WTC11 (cell line): Measurements from ENCODE around the gene CLCN4.

Experiments used
- CTCF ChIP-seq: fragments of 200-600 bp; IDR thresholded peaks from 2 replicates; pipeline ENCODE4 v1.8.0; 2022; ENCODE audit warnings: antibody characterized with exemption
- NFYB ChIP-seq: sonication (generic); formaldehyde crosslinking; conservative IDR thresholded peaks from 2 replicates; pipeline ENCODE4 v1.8.0; 2022; ENCODE audit warnings: low read depth, missing genetic modification reagents
- NR2C2 ChIP-seq: sonication (generic); formaldehyde crosslinking; IDR thresholded peaks from 2 replicates; pipeline ENCODE4 v1.8.0; 2022; ENCODE audit warnings: mild to moderate bottlenecking, missing genetic modification reagents

- TF ChIP-seq NR2C2 (CRISPR knock-in tag): no peak
- TF ChIP-seq NFYB (CRISPR knock-in tag): no peak
- no peak for TF ChIP-seq CTCF
Observed at GRCh38 chrX:10171249-10171648, 14.5 kb downstream of the CLCN4 start.
